Measurements from ENCODE around the gene IL17C.

IL17C gene

GRCh38 chr16:88672776-88673175 lies 34.4 kb downstream of the IL17C start:
- no peak overlapping the region for H3K4me3 ChIP-seq (replicated peaks; ENCODE audit: low read depth, low read length)

GRCh38 chr16:88673716-88674379 lies 35.5 kb downstream of the IL17C start:
- Histone ChIP-seq H3K36me3 (ENCODE audit: control insufficient read depth, insufficient read depth, low read length) (peaks cover 3% of the 10 kb centered on the region), H3K4me3 (replicated peaks; ENCODE audit: low read depth, low read length) (no peak overlapping the region), H3K27me3 (replicated peaks; ENCODE audit: control insufficient read depth, insufficient read depth, low read length) (no peaks in the 10 kb centered on the region)
- no peak for DNase-seq (ENCODE audit: extremely low read depth, insufficient read length)
- TF ChIP-seq CTCF (IDR thresholded peaks at IDR 0.05; ENCODE audit: insufficient read depth, low read length, poor library complexity, severe bottlenecking): no peak

More at GRCh38 chr16:88672776-88673175, 34.4 kb downstream of the IL17C start:
- no peak for DNase-seq (ENCODE audit: extremely low read depth, insufficient read length)
- TF ChIP-seq CTCF (IDR thresholded peaks at IDR 0.05; ENCODE audit: insufficient read depth, low read length, poor library complexity, severe bottlenecking): no peak
- H3K36me3 ChIP-seq (ENCODE audit: control insufficient read depth, insufficient read depth, low read length): peaks cover 3% of the 10 kb centered on the region
- no peaks in the 10 kb centered on the region for H3K27me3 ChIP-seq (replicated peaks; ENCODE audit: control insufficient read depth, insufficient read depth, low read length)

GRCh38 chr16:88676502-88677242 lies 38.3 kb downstream of the IL17C start:
- DNase-seq (ENCODE audit: extremely low read depth, insufficient read length): no peak
- H3K4me3 ChIP-seq (replicated peaks; ENCODE audit: low read depth, low read length): no peak overlapping the region
- peaks cover 3% of the 10 kb centered on the region for H3K36me3 ChIP-seq (ENCODE audit: control insufficient read depth, insufficient read depth, low read length)
- TF ChIP-seq CTCF (IDR thresholded peaks at IDR 0.05; ENCODE audit: insufficient read depth, low read length, poor library complexity, severe bottlenecking): no peak
- no peaks in the 10 kb centered on the region for H3K27me3 ChIP-seq (replicated peaks; ENCODE audit: control insufficient read depth, insufficient read depth, low read length)

GRCh38 chr16:88677721-88678120 lies 39.3 kb downstream of the IL17C start:
- no peak for TF ChIP-seq CTCF (IDR thresholded peaks at IDR 0.05; ENCODE audit: insufficient read depth, low read length, poor library complexity, severe bottlenecking)
- H3K4me3 ChIP-seq (replicated peaks; ENCODE audit: low read depth, low read length): no peak overlapping the region
- peaks cover 3% of the 10 kb centered on the region for H3K36me3 ChIP-seq (ENCODE audit: control insufficient read depth, insufficient read depth, low read length)
- DNase-seq (ENCODE audit: extremely low read depth, insufficient read length): no peak
- no peaks in the 10 kb centered on the region for H3K27me3 ChIP-seq (replicated peaks; ENCODE audit: control insufficient read depth, insufficient read depth, low read length)

- Histone ChIP-seq H3K27me3 (replicated peaks; ENCODE audit: control insufficient read depth, insufficient read depth, low read length) (no peaks in the 10 kb centered on the region), H3K4me3 (replicated peaks; ENCODE audit: low read depth, low read length) (no peak overlapping the region), H3K36me3 (ENCODE audit: control insufficient read depth, insufficient read depth, low read length) (peaks cover 3% of the 10 kb centered on the region)
- no peak for DNase-seq (ENCODE audit: extremely low read depth, insufficient read length)
- no peak for TF ChIP-seq CTCF (IDR thresholded peaks at IDR 0.05; ENCODE audit: insufficient read depth, low read length, poor library complexity, severe bottlenecking)
These were observed 40.0 kb downstream of the IL17C start for GRCh38 chr16:88678224-88678979.

Measured in GM06990 (cell line).